Dermis blood vessel endothelial cell (primary cell): ENCODE results near the gene PRSS16. TPM values are rescaled to one million over a fixed set of nuclear protein-coding genes. Genes with fewer than 3 reads are reported as not detected.
A peak's percentile ranks its signal among the peaks of the same experiment; 100 is the strongest.

Experiments used
- DNase-seq: peaks from one replicate; pipeline ENCODE4 v3.0.0; 2010
- total RNA-seq: library from RNA; depleted of rRNA; stranded (reverse); fragments of >200 nt; gene quantifications from 2 replicates; pipeline ENCODE4 v1.2.3, GENCODE V29; 2014

PRSS16 gene
- total RNA-seq, 1 donor from 2014 or later: not detected

DNA sequence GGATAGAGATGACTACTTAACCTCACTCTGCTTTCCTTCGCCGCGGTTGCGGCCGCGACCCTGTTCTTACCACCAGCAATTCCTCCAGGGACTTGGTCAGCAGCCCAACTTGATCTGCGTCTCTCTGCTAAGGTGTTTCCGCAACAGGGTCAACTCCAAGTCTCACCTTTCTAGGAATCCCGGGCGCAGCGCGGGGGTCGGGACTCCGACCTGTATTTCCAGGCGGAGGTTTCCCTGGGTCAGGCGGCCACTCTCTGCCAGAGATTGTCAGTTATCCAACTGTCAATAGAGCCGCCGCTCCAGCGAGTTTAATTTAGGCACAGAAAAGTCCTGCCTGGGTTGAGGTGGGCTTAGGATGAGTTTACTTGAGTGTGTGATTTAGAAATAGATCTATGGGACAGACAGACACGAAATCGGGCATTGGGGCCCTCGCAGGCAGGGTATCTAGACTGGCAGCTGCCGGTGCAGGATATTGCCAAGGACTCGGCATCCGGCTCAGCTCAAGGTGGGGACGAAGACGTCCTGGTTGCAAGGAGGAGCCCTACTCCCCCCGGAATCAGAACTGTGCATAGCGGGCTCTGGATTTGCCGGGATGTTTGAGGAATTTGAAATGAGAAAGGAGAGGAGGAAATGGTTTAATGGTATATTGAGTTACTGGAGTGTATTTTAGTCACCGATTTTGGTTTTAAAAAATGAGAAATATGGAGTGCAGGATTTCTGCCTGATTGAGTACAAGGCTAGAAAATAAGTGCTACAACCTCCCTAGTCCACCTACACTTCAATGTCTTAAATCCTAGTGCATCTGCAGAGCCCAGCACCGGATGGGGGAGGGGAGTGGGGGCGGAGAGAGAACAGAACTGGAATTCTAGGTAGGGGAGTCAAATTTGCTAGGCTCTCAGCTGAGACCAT, 40.9 kb downstream of the PRSS16 start:
- no peak for DNase-seq

DNA sequence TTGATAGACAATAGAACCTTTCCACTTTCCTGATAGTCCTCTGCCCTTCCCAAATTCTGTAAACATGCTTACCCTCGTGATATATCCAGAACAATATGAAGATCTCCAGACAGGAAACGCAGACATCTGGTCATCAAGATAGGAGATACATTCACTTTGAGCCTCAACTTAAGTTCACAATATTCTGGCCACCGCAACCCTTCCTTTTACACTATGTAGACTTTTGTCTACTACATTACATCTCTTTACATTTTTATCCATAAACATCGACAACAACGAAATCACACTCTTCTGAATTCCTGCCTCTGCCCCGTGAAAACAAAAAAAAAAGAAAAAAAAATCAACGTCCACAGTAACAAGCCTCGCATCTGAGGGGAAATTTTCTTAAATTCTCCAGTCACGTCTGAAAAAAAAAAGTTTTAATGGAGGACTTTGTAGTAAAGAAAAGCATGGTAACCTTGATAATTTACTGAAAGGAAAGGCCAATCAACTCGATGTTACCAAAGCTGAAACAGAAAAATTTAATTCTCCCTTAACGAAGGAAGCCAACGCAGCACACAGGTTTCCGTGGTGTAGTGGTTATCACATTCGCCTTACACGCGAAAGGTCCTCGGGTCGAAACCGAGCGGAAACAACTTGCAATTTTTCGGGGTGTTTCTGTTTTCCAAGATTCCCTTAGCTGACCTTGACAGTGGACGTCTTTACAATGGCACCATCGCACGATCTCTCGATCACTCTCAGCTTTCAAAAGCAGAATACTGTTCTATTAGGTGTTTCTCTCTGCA, 42.8 kb downstream of the PRSS16 start:
- no peak for DNase-seq

DNA sequence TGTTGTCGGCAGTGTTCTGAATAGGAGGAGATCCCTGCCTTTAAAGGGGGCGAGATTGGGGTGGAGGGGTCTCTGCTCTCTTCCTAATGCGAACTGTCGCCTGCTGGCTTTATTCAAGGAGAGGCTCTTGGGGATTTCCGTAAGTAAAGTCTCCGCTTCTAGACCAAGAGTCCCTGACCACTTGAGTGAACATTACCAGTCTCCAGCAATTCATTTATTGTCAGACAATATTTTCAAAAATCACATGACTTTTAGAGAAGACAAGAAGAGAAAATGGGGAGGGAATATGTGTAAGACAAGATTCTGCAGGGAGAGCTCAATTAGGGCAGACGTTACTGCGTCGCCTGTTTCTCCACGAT, 43.3 kb downstream of the PRSS16 start:
- no peak for DNase-seq

DNA sequence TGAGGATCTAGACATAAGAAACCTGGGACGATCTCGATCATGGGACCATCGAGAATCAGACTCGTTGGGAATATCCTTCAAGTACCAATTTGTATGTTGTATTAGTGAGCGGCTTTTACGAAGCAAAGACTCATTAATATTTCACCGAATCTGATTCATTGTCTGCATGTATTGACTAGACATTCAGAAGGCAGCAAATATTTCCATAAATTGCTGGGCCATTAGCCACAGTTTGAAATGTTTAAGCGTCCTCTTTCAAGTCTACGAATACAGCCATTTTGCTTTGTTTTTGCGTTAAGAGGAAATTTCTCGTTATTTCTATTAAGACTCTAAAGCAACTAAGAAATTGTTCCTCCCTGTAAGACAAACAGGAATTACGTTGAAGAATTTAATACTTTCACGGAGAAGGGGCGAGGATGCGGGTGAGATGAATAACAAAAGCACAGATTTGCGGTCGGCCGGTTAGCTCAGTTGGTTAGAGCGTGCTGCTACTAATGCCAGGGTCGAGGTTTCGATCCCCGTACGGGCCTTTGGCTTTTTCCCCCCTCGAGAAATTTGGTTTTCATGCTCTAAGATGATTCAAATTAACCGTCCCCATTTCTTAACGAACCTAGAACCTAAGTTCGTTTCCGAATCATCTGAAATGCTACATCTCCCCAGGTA, 46.1 kb downstream of the PRSS16 start:
- DNase-seq: peak; percentile 48

DNA sequence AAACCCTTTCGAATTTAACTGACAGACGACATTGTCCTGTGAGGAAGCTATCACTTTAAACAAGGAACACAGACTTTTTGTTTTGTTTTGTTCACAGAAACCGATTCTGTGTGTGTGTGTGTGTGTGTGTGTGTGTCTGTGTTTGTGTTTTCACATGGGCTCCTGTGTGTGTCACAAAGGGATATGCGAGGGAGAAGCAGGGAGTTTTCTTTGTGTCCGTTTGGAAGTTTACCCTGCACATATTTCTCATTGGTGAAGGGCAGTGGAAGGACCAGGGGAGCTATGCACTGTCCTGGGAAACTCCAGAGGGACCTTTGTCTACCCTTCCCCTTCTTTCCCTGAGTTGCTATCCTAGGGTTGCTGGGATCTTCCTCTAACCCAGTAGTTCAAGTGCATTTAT, 46.9 kb downstream of the PRSS16 start:
- DNase-seq: no peak

DNA sequence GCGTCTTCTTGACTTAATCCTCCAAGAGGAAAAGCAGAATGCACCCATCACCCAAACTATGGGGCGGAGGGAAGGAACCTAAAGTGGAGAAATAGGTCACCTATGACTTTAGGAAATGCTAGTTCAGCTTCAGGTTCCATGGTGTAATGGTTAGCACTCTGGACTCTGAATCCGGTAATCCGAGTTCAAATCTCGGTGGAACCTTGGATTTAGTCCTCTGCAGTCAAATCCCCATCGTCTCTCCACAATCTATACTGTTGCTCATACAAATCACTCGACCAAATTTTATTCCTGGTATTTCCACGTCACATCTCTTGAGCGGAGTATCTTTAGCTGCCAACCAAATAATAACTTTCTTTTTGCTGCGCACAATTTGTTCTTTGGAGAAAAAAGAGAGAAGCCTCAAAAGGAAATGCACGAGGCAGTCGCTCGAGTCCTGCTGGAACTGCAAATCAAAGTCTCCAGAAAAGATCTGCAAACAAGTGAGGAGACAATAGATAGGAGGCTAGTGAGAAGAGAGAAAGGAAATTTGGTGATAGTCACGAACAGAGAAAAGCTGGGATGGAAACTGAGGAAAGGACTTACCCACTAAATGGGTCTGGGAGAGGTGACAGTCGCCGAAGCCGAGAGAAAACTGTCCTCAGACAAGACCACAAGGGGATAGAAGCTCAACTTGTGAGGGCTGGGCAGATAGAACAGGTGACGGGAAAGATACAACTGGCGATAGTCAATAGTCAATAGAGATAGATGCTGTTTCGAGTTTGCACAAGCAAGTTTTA, 48.0 kb downstream of the PRSS16 start:
- DNase-seq: peak; percentile 57

DNA sequence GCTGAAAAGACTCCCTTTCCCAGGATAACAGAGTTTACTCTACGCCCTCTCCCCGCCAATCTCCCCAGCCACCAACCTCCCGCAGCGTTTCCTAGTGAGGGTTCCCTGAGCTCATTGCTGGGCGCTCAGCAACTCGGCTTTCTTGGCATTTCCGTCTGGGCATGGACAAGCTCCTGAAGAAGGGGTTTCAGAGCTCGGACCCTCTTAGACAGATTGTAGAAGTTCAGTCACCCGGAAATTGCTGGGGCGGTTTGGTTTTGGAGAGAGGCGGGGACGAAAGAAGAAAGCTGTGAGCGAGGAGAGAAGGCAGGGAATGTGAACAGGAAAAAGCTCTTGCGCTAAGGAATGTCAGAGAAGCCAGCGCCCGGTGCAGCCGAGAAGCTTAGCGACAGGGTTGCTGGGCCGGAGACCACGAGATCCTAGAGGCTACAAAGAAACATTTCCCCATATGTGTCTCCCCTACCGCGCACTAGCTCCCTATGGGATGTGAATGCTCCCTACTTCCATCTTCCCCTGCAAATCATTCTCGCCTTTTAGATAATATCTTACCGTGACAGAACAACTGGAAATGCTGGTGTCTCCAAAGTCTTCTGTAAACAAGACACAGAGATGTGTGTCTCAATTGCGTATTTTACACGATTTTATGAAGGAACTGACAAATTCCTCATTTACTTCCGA, 48.7 kb downstream of the PRSS16 start:
- peak; percentile 46 for DNase-seq

DNA sequence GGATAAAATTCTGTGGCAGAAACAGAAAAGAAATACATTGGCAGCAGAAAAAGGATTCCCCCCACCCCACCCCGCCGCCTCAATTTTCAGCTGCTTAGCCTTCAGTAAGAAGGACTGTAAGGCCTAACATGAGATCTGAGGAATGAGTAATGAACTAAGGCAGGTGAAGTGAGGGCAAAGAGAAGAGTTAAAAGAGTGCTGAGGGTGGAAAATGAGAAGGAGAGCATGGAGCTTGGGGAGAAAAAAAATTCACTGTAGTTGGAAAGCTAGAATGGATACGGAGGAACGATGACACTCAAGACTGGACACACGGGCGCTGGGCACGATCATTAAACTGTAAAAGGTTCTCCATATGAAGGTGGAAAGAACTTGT, 50.0 kb downstream of the PRSS16 start:
- DNase-seq: no peak

DNA sequence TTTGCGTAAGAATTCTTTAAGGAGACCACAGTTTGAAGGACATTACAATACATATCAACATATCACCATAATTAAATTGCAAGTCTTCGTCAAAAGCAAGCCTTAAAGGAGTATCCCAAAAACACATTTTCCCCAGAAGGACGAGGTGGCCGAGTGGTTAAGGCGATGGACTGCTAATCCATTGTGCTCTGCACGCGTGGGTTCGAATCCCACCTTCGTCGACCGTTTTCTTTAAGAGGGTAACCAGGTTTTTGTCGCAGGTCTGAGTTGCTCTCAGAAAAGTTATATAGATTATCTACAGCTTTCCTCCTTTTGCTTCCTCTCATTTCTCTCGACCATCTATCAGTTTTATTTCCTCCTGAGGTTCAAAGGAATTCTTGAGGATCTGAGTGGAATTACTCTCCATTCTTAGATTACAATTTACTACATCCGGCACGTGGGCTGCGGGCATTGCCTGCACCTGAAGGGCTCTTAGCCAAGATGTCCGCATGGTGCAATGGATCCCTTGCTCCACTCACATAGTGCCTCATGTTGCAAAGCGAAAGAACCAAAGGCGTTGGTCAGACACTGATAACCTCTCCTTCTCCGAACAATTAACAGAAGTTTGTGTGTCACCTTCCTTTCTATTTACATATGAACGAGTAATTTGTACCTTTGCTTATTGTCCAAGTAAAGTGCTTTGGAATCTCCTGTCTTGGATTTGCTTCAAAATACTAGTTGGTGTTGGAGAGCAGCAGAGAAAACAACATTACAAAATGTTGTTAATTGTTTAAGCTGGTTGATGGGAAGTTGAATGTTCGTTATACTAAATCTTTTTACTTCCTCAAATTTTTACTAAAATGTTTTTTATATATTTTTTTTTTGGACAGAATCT, 50.6 kb downstream of the PRSS16 start:
- DNase-seq: peak; percentile 54

DNA sequence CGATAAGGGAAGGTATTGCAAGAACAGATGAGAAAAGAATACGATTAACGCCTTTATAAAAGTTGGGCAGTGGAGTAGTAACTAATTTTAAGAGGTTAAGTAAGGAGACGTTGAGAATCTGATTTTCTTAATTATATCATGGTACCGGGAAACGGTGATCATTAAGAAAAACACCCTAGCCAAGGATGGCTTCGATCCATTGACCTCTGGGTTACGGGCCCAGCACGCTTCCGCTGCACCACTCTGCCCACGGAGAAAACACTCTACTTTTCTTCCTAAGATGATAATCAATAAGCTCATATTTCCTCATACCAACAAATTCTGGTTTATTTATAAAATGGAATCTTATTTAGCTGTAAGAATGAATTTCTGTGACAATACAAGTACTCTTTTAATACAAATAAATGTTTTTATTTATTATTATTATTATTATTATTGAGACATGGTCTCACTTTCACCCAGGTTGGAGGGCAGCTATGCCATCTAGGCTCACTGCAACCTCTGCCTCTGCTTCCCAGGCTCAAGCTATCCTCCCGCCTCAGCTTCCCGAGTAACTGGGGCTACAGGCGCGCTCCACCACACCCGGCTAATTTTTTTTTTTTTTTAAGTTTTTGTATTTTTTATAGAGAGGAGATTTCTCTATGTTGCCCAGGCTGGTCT, 56.2 kb downstream of the PRSS16 start:
- DNase-seq: no peak

Other genes starting within 250 kb of the PRSS16 start
- not detected in 2 replicates for gene POM121L2, start 64.6 kb downstream of the PRSS16 start, total RNA-seq
- gene ZNF391, start 141.1 kb downstream of the PRSS16 start, total RNA-seq: 1.1 and 1.4 TPM in 2 replicates
- gene ZNF184, start 225.4 kb downstream of the PRSS16 start, total RNA-seq: 6.4 and 7.5 TPM in 2 replicates